Stimulated activated CD8-positive, alpha-beta memory T cell treated with anti-CD3 and anti-CD28 coated beads, Interleukin-7, amount 100 ng/mL, for 1 hour (primary cell): ENCODE results near the gene LDLRAD4.

Source experiments
- DNase-seq, 2 donors: peaks; one replicate each; pipeline ENCODE4 v3.0.0-alpha.2; 2020; ENCODE audit warnings: low read depth in 2 of 2

LDLRAD4 gene

GRCh38 chr18:13430663-13431062, 212.1 kb downstream of the LDLRAD4 start:
- no peak for DNase-seq

- no peak for DNase-seq
Measured at GRCh38 chr18:13431886-13432285, 213.3 kb downstream of the LDLRAD4 start.

- DNase-seq: no peak
Measured at GRCh38 chr18:13433125-13433524, 214.6 kb downstream of the LDLRAD4 start.

- no peak for DNase-seq
Measured at GRCh38 chr18:13433685-13434084, 215.1 kb downstream of the LDLRAD4 start.

GRCh38 chr18:13434854-13435253, 216.3 kb downstream of the LDLRAD4 start:
- no peak for DNase-seq

GRCh38 chr18:13435586-13436333, 217.2 kb downstream of the LDLRAD4 start:
- no peak for DNase-seq

- no peak for DNase-seq
Measured at GRCh38 chr18:13436576-13436975, 218.0 kb downstream of the LDLRAD4 start.

GRCh38 chr18:13437034-13437433, 218.5 kb downstream of the LDLRAD4 start:
- DNase-seq: no peak

- no peak for DNase-seq
Measured at GRCh38 chr18:13437796-13438506, 219.4 kb downstream of the LDLRAD4 start.

- no peak for DNase-seq
Measured at GRCh38 chr18:13438507-13439056, 220.0 kb downstream of the LDLRAD4 start.

- no peak for DNase-seq
Measured at GRCh38 chr18:13439461-13439860, 220.9 kb downstream of the LDLRAD4 start.

- no peak for DNase-seq
Measured at GRCh38 chr18:13440277-13441248, 222.0 kb downstream of the LDLRAD4 start.

- no peak for DNase-seq
Measured at GRCh38 chr18:13441736-13442135, 223.2 kb downstream of the LDLRAD4 start.

GRCh38 chr18:13442451-13442850, 223.9 kb downstream of the LDLRAD4 start:
- no peak for DNase-seq

GRCh38 chr18:13443552-13443951, 225.0 kb downstream of the LDLRAD4 start:
- no peak for DNase-seq

GRCh38 chr18:13444430-13445240, 226.1 kb downstream of the LDLRAD4 start:
- no peak for DNase-seq

GRCh38 chr18:13445241-13445897, 226.8 kb downstream of the LDLRAD4 start:
- DNase-seq: no peak

GRCh38 chr18:13446024-13446423, 227.5 kb downstream of the LDLRAD4 start:
- DNase-seq: no peak

GRCh38 chr18:13446610-13447461, 228.3 kb downstream of the LDLRAD4 start:
- DNase-seq: no peak
